Retinal pigment epithelial cell (primary cell): ENCODE results near the gene LINC00305.

Experiments
- DNase-seq: peaks from one replicate; pipeline ENCODE4 v3.0.0-alpha.2; 2010; ENCODE audit warnings: low read depth
- H3K4me3 ChIP-seq: 2 replicates; pipeline ENCODE4 v1.5.1; 2011; ENCODE audit warnings: mild to moderate bottlenecking, low read length, control low read depth, moderate library complexity
- TF ChIP-seq, protein P1 (sequence below): conservative IDR thresholded peaks from 2 replicates; pipeline ENCODE4 v1.5.1; 2011; ENCODE audit warnings: low read depth, low read length, control low read depth, inconsistent platforms

LINC00305 gene

DNA sequence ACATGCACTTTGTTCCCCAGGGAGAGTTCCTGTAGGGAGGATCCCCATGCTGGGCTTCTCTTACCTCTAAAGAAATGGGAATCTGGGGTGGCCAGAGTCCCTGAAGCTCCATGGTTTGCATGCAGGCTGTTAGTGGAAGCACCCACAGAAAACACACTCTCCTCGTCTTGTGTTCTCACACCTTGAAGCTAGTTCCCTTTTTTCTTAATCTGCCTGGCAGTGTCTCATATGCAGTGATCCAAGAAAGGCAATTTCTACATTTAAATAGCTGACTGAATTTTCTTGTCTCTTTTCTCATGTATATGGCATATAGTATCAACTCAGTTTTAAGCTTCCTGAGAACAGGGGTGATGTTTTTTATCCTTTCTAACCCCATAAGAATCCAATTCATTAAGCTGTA, 65.0 kb downstream of the LINC00305 start:
- TF ChIP-seq, protein P1, sequence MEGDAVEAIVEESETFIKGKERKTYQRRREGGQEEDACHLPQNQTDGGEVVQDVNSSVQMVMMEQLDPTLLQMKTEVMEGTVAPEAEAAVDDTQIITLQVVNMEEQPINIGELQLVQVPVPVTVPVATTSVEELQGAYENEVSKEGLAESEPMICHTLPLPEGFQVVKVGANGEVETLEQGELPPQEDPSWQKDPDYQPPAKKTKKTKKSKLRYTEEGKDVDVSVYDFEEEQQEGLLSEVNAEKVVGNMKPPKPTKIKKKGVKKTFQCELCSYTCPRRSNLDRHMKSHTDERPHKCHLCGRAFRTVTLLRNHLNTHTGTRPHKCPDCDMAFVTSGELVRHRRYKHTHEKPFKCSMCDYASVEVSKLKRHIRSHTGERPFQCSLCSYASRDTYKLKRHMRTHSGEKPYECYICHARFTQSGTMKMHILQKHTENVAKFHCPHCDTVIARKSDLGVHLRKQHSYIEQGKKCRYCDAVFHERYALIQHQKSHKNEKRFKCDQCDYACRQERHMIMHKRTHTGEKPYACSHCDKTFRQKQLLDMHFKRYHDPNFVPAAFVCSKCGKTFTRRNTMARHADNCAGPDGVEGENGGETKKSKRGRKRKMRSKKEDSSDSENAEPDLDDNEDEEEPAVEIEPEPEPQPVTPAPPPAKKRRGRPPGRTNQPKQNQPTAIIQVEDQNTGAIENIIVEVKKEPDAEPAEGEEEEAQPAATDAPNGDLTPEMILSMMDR = no peak
- DNase-seq = no peak
- H3K4me3 ChIP-seq = no peak overlapping the region

DNA sequence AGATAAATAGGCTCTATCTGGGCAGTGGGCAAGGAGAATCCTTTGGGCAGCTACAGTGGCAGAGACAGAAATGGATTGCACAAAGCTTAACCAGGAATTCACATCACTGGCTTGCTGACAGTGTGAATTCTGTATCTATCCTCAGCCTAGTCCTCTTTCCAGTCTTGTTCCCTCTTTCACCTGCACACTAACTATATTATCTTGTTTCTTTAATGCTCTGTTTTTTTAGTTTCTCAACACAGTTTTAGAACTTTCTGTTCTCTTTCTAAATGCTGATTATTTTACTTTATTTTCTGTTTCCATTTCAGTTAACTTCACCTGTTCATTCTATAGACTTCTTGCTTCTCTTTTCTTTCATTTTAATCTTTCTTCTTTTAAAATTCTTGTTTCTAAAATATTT, 66.4 kb downstream of the LINC00305 start:
- TF ChIP-seq, protein P1 = no peak
- H3K4me3 ChIP-seq = no peak overlapping the region
- DNase-seq = no peak

DNA sequence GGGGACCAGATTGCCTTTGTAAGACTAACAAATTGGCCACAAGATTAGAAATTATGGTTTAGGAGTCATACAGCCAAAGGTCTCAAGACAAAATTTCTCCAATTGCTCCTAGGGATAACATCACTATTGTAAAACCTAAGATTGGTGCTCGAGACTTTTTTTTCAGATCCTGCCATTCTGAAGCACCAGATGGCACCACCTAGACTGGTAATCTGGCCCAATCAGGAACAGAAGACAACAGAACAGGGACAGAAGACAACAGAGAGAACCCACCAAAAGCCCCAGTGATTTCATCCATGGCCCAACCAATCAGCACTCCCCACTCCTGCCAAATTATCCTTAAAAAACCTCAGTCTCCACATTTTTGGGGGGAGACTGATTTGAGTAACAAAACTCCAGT, 66.8 kb downstream of the LINC00305 start:
- TF ChIP-seq, protein P1 = no peak
- no peak overlapping the region for H3K4me3 ChIP-seq
- DNase-seq = no peak

DNA sequence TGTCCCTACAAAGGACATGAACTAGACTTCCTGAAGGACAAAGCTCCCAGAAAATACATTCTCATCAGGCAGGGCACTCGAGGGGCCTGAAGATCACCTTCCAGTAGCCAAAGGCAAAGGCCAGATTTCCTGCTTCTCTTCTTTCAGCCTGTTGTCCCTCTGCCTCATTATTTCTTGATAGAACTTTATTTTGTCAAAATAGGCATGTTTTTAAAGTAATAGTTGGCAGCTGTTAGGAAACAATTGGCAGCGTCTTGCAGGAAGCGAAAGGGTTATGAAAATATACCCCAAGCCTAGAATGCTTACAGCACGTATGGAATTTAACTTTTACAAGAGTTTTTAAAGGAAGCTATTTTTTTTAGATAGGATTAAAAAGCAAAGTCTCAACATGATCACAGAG, 74.9 kb downstream of the LINC00305 start:
- no peak overlapping the region for H3K4me3 ChIP-seq
- no peak for DNase-seq
- TF ChIP-seq, protein P1 = no peak

DNA sequence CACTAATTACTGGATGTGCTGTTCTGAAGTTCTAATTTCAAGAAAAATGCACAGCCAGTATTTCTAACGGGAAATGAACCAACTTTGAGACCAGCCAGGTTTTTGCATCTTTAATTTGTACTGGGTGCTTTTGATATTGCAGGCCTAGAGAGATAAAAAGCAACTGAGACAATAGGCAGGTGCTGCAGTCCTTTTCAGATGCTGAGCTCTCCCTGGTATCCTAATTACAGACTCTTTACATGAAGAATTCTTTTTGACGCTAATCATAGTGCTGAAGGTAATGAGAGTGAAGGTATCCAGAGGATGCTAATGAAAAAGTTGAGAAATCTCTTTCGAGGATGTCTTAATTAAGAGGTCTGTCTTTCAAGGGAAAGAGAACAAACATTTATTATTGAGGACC, 93.9 kb downstream of the LINC00305 start:
- TF ChIP-seq, protein P1 = no peak
- DNase-seq = no peak
- no peak overlapping the region for H3K4me3 ChIP-seq

DNA sequence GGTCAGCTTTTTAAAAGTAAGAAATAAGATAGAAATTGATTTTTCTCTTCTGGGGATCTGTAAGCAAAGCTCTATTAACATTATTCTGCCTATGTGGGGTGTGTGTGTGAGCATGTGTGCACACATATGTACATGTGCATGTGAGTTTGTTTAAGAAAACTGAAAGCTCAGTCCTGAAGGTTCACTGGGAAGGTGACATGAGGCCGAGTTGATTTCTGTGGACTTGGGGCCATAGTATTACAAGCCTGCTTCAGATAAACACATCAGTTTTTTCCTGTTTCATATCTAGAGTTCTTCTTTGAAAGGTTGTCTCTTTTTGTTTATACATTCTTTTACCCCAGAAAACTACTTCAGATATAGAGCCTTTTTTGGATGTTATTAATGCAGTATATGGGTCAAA, 95.6 kb downstream of the LINC00305 start:
- H3K4me3 ChIP-seq = no peak overlapping the region
- TF ChIP-seq, protein P1 = no peak
- DNase-seq = no peak

DNA sequence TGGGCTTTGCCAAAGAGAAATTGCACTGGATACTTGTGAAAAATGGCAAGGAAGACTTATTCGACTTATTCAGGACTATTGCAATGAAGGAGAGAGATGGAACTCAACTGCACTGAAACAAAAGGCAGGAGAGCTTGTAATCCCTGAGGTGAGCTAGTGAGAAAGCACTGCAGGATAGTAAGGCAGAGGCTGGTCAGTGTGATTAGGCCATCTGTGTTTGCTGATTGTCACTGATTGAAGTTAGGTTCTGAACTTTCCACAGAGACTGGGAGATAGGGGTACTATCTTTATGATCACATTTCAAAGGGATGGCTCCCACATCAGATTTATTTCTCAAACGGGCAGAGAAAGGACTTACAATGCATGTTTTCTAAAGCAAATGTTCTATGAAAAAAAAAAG, 96.1 kb downstream of the LINC00305 start:
- TF ChIP-seq, protein P1 = no peak
- H3K4me3 ChIP-seq = no peak overlapping the region
- DNase-seq = no peak
